ENCODE measurements around the gene ZNF469.

DNA sequence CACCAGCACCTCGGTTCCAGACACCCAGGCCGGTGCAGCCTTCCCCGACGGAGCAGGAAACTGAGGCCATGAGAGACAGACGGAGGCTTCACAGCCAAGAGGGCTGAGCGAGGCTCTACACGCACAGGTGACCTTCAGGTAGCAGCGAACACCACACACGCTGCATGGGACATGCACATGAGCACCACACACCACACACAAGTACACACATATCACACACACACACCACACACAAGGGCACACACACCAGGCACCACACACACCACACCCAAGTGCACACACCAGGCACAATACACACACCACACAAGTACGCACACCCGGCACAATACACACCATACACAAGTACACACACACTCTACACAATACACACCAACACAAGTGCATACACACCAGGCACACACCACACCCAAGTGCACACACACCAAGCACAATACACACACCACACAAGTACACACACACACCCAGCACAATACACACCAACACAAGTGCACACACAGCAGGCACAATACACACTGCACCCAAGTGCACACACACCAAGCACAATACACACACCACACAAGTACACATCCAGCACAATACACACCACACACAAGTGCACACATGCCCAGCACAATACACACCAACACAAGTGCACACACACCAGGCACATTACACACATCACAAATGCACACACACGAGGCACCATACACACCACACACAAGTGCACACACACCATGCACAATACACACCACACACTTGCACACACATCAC, 33.4 kb upstream of the ZNF469 start:
- no peak for TF ChIP-seq POLR2A (IDR thresholded peaks at IDR 0.05)
- TF ChIP-seq, protein P1, sequence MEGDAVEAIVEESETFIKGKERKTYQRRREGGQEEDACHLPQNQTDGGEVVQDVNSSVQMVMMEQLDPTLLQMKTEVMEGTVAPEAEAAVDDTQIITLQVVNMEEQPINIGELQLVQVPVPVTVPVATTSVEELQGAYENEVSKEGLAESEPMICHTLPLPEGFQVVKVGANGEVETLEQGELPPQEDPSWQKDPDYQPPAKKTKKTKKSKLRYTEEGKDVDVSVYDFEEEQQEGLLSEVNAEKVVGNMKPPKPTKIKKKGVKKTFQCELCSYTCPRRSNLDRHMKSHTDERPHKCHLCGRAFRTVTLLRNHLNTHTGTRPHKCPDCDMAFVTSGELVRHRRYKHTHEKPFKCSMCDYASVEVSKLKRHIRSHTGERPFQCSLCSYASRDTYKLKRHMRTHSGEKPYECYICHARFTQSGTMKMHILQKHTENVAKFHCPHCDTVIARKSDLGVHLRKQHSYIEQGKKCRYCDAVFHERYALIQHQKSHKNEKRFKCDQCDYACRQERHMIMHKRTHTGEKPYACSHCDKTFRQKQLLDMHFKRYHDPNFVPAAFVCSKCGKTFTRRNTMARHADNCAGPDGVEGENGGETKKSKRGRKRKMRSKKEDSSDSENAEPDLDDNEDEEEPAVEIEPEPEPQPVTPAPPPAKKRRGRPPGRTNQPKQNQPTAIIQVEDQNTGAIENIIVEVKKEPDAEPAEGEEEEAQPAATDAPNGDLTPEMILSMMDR (IDR thresholded peaks at IDR 0.05): peak in 1 of 3 donors; percentile 49

Data from lower leg skin (tissue), 3 donors.